NCI-H128 (cell line): ENCODE measurements around the gene IFNE.
"Not testable (repeated sequence)": the region's sequence is repeated elsewhere in the genome, so short reads cannot be mapped to it uniquely, and the experiment has no call there.

ENCODE experiments used
- DNase-seq: peaks from one replicate; lab custom pipeline; 2025; ENCODE audit not compliant: unreplicated experiment; lab: John Stamatoyannopoulos, UW

Gene IFNE

DNA sequence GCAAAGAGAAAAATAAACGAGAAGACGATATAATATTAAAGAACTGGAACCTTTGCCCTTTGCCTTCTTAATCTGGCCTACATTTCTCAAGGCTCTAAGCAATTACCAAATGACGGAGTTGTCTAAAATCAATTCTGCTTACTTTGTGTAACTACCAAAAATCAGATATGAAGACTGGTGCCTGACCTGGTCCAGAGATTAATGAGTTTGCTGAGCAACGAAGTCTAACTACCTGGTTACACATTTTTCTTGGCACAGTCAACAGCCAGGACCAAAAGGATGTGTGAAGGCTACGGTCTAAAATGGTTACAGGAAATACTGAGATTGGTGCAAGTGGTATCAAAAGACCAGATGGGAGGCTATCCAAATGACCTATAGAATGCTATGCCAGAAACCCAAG lies 17.8 kb upstream of the IFNE start:
- no peak for DNase-seq

DNA sequence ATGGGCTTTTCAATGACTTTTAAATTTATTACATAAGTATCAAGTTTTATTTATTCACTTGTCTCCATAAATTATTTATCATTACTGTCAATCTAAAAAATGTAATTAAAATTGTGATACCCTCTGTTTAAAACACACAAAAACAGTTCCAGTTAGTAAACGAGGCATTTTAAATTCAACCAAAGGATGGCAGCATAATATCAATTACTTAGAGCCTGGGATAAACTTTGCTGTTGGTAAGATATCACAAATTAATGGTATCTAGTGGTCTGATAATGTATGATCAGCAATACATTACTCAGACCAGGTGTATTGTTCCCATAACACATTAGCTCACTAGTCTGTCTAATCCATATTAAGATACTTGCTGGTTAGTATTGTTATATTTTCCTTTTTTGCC lies 9.6 kb upstream of the IFNE start:
- no peak for DNase-seq

GRCh38 chr9:21481470-21482056 lies 550 bp downstream of the IFNE start:
- DNase-seq: no peak

DNA sequence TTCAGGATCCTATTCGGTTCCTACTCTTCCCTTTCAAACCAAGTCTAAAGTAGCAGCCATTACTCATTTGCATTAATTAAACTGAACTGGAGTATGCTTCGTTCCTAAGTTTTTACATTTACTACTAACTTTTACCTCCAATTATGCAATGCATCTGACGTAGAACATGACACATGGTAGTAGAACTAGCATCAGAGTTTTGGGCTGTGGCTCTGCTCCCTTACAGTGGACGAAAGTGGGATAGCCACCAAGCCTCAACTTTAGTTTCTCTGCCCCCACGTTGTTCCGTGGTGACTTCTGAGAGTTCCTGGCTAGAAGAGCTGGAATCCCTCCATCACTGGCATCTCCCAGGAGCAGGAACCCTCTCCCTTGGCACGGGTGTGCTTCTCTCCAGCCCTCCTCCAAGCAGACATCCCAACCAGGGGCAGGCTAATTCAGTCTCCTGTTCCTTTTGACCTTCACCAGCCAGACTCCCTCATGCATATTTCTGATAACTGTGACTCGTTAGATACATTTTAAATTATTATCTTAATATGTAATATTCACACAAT lies 2.9 kb downstream of the IFNE start:
- no peak for DNase-seq

DNA sequence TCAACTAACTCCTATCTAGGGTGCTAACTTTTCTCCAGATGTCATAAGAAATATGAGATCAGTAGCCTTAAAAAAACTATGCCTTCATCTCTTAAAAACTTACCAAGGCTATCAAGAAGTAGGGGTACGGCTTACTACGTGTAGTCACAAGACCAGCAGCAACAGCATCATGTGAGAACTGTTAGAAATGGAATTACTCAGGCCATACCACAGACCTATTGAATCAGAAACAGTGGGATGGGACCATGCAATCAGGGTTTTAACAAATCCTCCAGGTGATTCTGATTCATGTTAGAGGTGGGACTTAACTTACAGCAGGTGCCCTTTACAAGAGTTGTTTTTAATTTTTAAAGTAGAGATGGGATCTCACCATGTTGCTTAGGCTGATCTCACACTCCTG lies 4.6 kb downstream of the IFNE start:
- DNase-seq: no peak

DNA sequence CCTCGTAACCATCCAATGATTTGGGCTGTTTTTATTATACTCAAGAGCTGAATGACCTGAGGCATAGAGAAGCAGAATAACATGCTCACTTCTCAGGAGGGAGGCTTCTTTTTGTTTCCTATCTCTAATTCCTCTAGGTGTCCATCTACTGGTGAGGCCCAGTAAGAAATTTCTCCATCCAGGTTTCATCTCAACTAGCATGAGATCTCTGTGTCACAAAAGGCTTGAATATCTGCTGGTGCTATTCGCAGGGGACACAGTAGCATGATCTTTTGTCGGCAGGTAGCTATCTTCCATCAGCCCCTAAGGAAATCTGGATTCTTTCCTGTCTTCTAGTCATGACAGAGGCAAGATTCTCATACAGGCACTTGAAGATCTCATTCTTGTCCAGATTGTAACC lies 8.9 kb downstream of the IFNE start:
- no peak for DNase-seq

DNA sequence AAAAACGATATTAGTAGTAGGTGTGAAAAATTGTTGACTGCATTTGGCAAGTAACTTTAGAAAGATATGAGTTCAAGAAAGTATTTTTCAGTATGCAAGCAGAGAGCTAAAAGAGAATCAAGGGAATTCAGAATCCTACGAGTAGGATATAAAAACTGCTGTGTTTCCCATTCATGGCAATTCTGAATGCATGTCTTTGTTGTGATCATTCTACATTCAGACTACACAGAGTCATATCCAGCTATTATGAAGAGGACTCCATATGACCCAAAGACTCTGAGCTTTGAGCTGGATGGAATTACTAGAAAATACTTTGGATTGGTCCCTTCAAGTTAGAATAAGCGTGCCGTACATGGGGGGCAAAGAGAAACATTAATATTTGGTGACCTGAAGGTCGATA lies 12.0 kb downstream of the IFNE start:
- DNase-seq: no peak

GRCh38 chr9:21465859-21466518 lies 16.1 kb downstream of the IFNE start:
- DNase-seq: no peak

DNA sequence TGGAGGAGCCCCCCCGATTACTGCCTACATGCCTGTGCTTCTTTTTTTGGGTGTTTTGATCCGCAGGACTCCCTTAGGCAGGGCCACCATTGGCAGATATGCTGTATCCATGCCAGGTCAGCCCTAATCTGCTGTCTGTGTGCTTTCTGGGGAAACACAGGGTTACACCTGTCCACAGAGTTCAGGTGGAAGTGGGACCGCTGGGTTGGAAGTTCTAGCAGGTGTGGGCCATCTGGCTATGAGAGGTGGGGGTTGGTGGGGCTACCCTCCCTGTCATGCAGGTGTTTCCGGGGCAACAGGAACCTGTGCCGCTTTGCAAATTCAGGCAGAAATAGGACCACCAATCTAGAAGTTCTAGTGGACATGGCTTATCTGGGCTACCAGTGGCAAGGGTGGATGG lies 17.0 kb downstream of the IFNE start:
- DNase-seq: no peak

DNA sequence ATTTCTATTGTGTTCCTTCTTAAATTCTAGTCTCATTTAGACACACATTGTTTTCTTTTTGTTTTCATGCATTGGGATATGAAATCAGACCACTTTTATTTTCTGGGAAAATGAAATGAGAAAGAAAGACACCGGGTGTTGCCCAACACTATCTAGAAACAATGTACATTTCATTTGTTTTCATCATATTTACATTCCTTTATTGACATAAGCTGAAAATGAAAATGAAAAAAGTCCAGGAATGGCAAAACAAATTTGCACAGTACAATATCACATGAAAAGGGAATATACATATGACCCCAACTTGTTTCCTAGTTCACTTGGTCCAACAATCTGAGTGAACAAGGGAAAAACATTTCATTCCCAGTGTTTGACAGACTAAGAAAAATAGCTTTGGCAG lies 20.7 kb downstream of the IFNE start:
- DNase-seq: no peak

- DNase-seq: no peak
Observed at GRCh38 chr9:21455320-21455719, 26.8 kb downstream of the IFNE start.

DNA sequence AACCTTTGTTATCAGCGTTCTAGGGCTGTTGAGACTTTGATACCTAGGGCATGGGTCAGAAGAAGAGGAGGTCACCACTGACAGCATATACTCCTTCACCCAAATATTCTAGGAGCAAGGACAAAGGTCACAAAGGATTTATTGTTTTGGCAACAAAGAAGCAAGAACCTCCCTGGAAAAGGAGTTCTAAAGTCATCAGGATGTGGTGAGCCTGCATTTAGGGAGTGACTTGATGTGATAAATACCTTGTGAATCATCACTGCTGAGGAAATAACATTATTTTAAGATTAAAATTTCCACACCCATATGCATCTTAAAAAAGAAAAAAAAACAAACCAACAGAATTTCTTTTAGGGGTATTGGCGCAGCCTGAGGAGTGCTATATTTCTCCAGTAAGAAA lies 28.0 kb downstream of the IFNE start:
- DNase-seq: no peak

DNA sequence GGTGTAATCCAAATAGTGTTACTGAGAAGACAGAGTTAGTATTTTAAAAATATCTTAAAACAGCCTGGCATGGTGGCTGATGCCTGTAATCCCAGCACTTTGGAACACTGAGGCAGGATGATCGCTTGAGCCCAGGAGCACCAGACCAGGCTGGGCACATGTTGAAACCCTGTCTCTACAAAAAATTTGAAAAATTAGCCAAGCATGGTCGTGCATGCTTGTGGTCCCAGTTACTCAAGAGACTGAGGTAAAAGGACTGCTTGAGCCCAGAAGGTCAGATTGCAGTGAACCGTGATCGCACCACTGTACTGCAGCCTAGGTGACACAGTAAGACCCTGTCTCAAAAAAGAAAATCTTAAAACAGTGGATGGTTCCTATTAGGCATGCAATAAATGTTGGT lies 29.4 kb downstream of the IFNE start:
- DNase-seq: no peak

DNA sequence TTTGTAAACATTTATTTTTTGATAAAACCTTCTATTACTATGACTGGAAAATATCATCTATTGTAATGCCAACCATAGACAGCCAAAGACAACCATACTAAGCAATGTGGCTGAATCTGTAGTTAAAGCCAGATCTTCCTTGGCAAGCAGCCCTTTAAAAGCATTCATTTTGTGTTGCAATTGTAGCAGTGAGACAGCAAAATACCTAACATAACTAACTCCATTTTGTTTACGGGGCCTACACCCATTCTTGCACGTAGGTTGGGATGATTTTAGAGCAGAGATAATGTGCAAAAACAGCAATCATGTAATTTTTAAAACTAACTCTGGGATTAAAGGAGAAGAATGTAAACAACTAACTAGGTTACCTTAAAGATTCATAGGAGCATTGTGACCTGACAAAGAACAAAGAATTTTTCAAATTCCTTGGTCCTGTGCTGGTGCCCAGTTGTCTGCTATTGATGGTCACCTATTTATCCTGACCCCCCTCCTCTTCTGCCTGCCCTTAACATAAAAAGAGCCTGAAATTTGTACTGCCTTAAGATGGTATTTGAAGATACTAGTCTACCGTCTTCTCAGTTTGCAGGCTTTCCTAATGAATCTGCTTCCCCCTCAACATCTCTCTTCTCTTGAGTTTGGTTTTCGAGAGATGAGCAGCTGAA lies 31.2 kb downstream of the IFNE start:
- no peak for DNase-seq

DNA sequence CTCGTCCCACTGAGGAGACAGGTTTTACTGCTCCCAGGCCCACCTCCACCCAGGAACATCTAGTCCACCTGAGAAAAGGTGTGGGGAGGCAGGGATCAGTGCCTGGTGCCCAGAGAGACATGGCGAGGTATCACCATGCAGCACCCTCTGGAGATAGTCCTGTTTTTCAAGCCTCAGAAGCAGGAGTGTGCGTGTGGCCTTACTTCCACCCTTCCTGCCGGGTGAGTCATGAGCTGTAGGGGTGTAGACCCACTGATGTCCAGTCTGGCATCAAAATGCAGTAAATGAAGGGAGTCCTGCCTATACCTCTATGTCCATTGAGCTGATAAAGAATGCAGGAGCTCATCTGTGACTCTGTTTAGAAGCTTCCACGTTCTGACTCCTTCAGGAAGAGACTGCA lies 32.8 kb downstream of the IFNE start:
- not testable (repeated sequence) for DNase-seq

GRCh38 chr9:21443849-21444625 lies 38.1 kb downstream of the IFNE start:
- no peak for DNase-seq

DNA sequence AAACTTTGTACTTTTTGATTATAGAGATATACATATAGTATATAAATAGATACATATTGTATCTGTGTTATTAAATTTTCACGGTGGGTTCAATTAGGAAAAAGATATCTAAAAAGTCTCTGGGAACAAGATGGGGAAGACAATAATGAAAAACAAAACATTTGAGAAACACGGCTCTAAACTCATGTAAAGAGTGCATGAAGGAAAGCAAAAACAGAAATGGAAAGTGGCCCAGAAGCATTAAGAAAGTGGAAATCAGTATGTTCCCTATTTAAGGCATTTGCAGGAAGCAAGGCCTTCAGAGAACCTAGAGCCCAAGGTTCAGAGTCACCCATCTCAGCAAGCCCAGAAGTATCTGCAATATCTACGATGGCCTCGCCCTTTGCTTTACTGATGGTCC lies 42.0 kb downstream of the IFNE start, which contains the start of gene IFNA1:
IFNA1 (plus strand) TSS at position 301 of the 400 bp plus-strand sequence; CDS start at position 370, 69 bp downstream.
- DNase-seq: no peak

DNA sequence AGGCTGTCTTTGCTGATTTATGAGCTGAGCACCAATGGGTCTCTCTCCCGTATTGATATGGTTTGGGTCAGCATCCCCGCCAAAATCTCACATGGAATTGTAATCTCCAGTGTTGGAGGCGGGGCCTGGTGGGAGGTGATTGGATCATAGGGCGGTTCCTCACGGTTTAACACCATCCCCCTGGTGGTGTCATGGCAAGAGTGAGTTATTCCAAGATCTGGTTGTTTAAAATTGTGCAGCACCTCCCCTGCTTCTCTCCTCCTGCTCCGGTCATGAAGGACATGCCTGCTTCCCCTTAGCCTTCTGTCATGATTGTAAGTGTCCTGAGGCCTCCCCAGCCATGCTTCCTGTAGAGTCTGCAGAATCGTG lies 47.1 kb downstream of the IFNE start:
- DNase-seq: not testable (repeated sequence)

DNA sequence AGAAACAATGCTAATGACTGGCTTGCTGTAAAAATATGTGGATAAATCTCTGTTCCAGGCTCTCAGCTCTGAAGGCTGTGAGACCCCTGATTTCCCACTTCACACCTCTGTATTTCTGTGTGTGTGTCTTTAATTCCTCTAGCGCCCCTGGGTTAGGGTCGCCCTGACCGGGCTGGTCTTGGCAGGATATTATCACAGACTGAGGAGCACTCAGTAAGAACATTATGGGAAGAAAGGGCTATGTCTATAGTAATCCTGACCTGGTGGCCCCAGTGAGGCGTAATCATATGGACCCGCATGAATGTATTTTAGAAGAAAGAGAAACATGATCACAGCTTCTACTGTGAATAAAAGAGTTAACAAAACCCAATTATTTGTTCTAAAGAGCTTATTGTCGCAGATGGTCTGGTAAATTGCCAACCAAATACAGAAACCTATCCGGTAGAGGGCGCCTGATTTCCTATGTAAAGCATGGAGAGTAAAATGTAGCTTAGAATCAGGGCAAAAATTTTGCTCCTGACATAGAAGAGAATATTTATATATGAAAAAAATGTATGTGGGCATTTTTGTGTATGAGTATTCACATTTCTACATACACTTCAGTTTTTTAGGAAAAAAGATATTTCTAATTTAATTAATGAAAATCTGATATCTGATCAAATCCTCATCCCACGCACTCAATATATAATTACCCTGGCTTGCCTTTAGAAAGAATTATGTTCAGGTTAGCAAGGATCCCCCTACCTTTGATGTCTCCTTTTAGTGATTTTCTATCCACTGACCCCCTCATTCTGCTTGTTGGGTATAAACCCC lies 47.7 kb downstream of the IFNE start:
- no peak for DNase-seq

GRCh38 chr9:21432672-21433425 lies 49.3 kb downstream of the IFNE start:
- DNase-seq: no peak
